Measurements from ENCODE around the gene LBH. TPM values are rescaled to one million over a fixed set of nuclear protein-coding genes. Genes with fewer than 3 reads are reported as not detected.

LBH gene
- total RNA-seq, 4 donors from 2014 or later, result 14.9 to 41.1 (median 30.0) TPM

DNA sequence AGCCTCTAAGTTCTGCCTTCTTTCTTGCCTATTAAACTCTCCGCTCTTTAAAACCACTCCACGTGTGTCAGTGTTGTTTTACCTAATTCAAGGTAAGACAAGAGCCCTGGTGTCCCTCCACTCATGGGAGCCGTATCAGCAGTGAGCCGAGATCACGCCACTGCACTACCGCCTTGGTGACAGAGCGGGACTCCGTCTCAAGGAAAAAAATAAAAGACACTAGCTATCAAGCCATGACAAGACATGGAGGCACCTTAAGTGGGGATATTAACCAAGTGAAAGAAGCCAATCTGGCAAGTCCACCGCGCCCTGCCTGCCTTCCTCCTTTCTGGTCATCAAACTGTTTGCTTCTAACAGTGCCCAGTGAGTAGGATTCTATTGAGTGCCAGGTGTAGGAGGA is 40.2 kb upstream of the LBH start:
- TF ChIP-seq POLR2AphosphoS5 (IDR thresholded peaks at IDR 0.05), result no peak
- TF ChIP-seq, protein P1, sequence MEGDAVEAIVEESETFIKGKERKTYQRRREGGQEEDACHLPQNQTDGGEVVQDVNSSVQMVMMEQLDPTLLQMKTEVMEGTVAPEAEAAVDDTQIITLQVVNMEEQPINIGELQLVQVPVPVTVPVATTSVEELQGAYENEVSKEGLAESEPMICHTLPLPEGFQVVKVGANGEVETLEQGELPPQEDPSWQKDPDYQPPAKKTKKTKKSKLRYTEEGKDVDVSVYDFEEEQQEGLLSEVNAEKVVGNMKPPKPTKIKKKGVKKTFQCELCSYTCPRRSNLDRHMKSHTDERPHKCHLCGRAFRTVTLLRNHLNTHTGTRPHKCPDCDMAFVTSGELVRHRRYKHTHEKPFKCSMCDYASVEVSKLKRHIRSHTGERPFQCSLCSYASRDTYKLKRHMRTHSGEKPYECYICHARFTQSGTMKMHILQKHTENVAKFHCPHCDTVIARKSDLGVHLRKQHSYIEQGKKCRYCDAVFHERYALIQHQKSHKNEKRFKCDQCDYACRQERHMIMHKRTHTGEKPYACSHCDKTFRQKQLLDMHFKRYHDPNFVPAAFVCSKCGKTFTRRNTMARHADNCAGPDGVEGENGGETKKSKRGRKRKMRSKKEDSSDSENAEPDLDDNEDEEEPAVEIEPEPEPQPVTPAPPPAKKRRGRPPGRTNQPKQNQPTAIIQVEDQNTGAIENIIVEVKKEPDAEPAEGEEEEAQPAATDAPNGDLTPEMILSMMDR (IDR thresholded peaks at IDR 0.05), result no peak
- no peak for TF ChIP-seq POLR2A (IDR thresholded peaks at IDR 0.05)
- no peak for TF ChIP-seq EP300 (IDR thresholded peaks at IDR 0.05)
- Histone ChIP-seq H3K27me3 (peaks cover 3% of the 10 kb centered on the region), H3K36me3 (no peaks in the 10 kb centered on the region), H3K4me3 (no peak overlapping the region), H3K9me3 (no peaks in the 10 kb centered on the region), H3K4me1 (no peaks in the 10 kb centered on the region), H3K27ac (no peak overlapping the region)
- no peak for DNase-seq (ENCODE audit: low spot score in 2 of 2)
- WGBS, result 97% methylated on average over 10 of the region's 10 CpGs

DNA sequence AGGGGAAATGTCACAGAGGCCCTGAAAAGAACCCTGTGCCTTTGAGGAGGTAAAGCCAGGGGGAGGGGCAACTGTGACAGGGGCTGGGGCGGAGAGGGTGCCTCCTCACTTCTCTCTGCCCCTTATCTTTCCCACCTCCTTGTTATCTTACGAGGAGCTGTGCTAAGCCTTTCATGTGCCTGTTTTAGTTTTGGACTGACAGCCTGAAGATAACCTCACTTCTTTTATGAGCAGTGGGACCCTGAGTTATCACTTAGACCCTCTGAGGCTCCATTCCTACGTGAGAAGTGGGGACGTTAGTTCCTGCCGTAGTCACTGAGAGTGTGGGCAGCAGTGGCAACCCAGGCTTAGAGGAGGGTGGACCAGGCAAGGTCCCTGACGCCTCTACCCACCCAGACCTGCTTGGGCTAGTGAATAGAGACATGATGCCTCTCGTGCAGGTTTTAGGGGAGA is 39.5 kb upstream of the LBH start:
- Histone ChIP-seq H3K4me1 (no peaks in the 10 kb centered on the region), H3K4me3 (no peak overlapping the region), H3K36me3 (no peaks in the 10 kb centered on the region), H3K27me3 (peaks cover 3% of the 10 kb centered on the region), H3K9me3 (no peaks in the 10 kb centered on the region), H3K27ac (no peak overlapping the region)
- DNase-seq (ENCODE audit: low spot score in 2 of 2), result no peak
- 86% methylated on average over 7 of the region's 7 CpGs for WGBS
- no peak for TF ChIP-seq EP300 (IDR thresholded peaks at IDR 0.05)
- no peak for TF ChIP-seq POLR2AphosphoS5 (IDR thresholded peaks at IDR 0.05)

DNA sequence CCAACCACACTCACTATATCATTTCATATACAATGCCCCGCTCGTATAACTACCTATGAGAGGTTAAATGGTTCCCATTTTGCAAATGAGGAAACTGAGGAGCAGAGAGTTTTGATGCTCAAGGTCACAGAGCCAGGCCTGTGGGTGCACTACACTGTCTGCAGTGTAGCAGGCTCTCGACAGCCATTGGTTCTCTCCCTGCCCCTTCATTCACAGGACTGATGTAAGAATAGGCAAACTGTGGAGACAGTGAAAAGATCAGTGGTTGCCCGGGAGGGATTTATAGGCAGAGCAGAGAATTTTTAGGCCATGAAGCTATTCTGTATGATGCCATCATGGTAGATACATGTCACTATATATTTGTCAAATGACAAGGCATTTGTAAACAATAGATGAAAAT is 39.0 kb upstream of the LBH start:
- TF ChIP-seq POLR2A (IDR thresholded peaks at IDR 0.05) (no peak), EP300 (IDR thresholded peaks at IDR 0.05) (no peak), POLR2AphosphoS5 (IDR thresholded peaks at IDR 0.05) (no peak)
- TF ChIP-seq, protein P1 (IDR thresholded peaks at IDR 0.05), result no peak
- Histone ChIP-seq H3K4me1 (no peaks in the 10 kb centered on the region), H3K27ac (no peak overlapping the region), H3K4me3 (no peak overlapping the region), H3K27me3 (peaks cover 3% of the 10 kb centered on the region), H3K36me3 (no peaks in the 10 kb centered on the region), H3K9me3 (no peaks in the 10 kb centered on the region)
- WGBS, result 84% methylated on average over 4 of the region's 4 CpGs
- DNase-seq (ENCODE audit: low spot score in 2 of 2), result no peak

DNA sequence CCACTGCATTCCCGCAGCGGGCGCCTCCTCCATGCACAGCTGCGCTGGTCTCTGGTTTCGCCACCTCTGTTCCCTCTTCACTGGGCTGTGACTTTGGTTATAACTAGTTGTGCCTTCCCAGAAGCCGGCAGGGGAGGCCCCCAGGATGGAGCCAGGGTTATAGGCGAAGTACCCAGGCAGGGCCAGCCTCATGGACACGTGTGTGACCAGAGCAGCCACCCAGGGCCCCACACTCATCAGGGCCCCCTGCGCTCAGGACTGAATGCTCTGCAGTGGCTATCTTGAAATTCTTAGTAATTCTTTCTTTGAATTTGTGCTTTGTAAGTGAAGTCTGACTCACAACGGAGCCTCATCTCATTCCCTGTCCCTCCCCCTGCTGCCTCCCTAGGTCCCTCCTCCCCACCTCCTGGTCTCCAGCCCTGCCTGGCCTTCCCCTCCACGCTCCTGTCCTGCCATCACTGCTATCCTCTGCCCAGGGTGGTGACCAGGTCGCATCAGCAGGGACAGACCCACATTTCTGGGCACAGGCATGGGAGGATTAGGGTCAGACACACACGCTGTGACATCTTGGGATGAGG is 38.1 kb upstream of the LBH start:
- Histone ChIP-seq H3K4me1 (no peaks in the 10 kb centered on the region), H3K27me3 (peaks cover 3% of the 10 kb centered on the region), H3K36me3 (no peaks in the 10 kb centered on the region), H3K4me3 (no peak overlapping the region), H3K9me3 (no peaks in the 10 kb centered on the region), H3K27ac (no peak overlapping the region)
- TF ChIP-seq, protein P1 (IDR thresholded peaks at IDR 0.05), result no peak
- TF ChIP-seq POLR2A (IDR thresholded peaks at IDR 0.05) (no peak), POLR2AphosphoS5 (IDR thresholded peaks at IDR 0.05) (no peak), EP300 (IDR thresholded peaks at IDR 0.05) (no peak)
- WGBS, result 86% methylated on average over 13 of the region's 13 CpGs
- DNase-seq (ENCODE audit: low spot score in 2 of 2), result no peak

DNA sequence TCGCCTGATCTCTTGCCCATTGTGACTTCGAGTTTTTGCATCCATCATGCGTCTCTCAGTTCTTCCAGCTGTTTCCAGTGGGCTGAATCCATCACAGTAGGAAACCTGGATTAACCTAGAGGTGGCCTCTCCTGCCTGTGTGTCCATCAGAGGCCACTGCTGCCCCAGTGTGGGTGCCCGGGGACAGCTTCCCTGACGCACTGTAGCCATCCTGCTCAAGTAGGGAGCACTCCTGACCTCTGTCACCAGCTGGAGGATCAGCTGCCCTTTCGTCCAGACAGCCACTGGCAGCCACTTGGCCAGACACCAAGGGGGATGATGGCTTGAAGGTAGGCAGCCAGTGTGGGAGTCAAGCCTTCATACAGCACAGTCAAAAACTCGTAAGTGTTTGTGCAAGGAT is 36.9 kb upstream of the LBH start:
- Histone ChIP-seq H3K27me3 (peaks cover 3% of the 10 kb centered on the region), H3K9me3 (no peaks in the 10 kb centered on the region), H3K27ac (no peak overlapping the region), H3K36me3 (no peaks in the 10 kb centered on the region), H3K4me3 (no peak overlapping the region), H3K4me1 (no peaks in the 10 kb centered on the region)
- TF ChIP-seq, protein P1 (IDR thresholded peaks at IDR 0.05), result no peak
- no peak for TF ChIP-seq EP300 (IDR thresholded peaks at IDR 0.05)
- TF ChIP-seq POLR2A (IDR thresholded peaks at IDR 0.05), result no peak
- no peak for TF ChIP-seq POLR2AphosphoS5 (IDR thresholded peaks at IDR 0.05)
- DNase-seq (ENCODE audit: low spot score in 2 of 2), result no peak
- 92% methylated on average over 7 of the region's 7 CpGs for WGBS

DNA sequence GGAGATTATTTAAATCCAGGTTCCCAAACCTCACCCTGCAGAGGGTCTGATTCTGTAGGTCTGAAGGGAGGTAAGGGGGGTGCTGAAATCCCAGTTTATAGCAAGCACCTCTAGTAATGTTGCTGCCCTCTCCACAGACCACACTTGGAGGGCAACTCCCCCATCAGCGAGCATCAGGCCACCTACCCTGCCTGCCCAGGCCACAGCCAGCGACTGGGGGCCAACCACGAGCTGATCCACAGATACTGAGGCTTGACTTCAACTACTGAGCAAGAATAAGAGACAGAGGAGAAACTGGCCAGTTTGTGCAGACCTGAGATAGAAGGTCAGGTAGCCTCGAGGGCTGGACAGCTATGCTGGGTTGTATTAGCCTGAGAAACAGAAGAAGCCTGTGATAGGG is 36.3 kb upstream of the LBH start:
- WGBS, result 81% methylated on average over 4 of the region's 4 CpGs
- peaks cover 3% of the 10 kb centered on the region for H3K27me3 ChIP-seq
- H3K9me3 ChIP-seq, result no peaks in the 10 kb centered on the region
- no peaks in the 10 kb centered on the region for H3K4me1 ChIP-seq
- no peak overlapping the region for H3K27ac ChIP-seq
- no peak for DNase-seq (ENCODE audit: low spot score in 2 of 2)
- no peak for TF ChIP-seq EP300 (IDR thresholded peaks at IDR 0.05)
- no peak for TF ChIP-seq POLR2A (IDR thresholded peaks at IDR 0.05)
- TF ChIP-seq, protein P1 (IDR thresholded peaks at IDR 0.05), result no peak
- no peak for TF ChIP-seq POLR2AphosphoS5 (IDR thresholded peaks at IDR 0.05)
- H3K36me3 ChIP-seq, result no peaks in the 10 kb centered on the region
- no peak overlapping the region for H3K4me3 ChIP-seq
